H1 (cell line): ENCODE measurements around the gene DGKZ. TPM values are rescaled to one million over a fixed set of nuclear protein-coding genes. Genes with fewer than 3 reads are reported as not detected.

Experiments
- CHD7 ChIP-seq: fragments of 300-600 bp; sonication (generic); IDR thresholded peaks from 2 replicates; pipeline ENCODE4 v1.7.1; 2012; ENCODE audit warnings: low read length, moderate library complexity, mild to moderate bottlenecking, inconsistent platforms; ENCODE audit not compliant: insufficient replicate concordance
- EZH2 ChIP-seq: fragments of 200-600 bp; sonication (generic); IDR thresholded peaks from 2 replicates; pipeline ENCODE4 v1.7.1; 2012; ENCODE audit warnings: low read depth, mild to moderate bottlenecking, moderate library complexity, low read length, inconsistent platforms; ENCODE audit not compliant: severe bottlenecking
- KDM4A ChIP-seq: IDR thresholded peaks from one replicate; pipeline ENCODE4 v1.7.1; 2012; ENCODE audit warnings: low read depth, mild to moderate bottlenecking, moderate library complexity, low read length, inconsistent platforms; ENCODE audit not compliant: severe bottlenecking
- MAFK ChIP-seq: IDR thresholded peaks from 2 replicates; pipeline ENCODE4 v1.6.1; 2012; ENCODE audit warnings: low read depth, mild to moderate bottlenecking, improper control_type of control experiment, low read length
- PHF8 ChIP-seq: fragments of 200-600 bp; sonication (generic); conservative IDR thresholded peaks from 2 replicates; pipeline ENCODE4 v1.7.1; 2012; ENCODE audit warnings: low read depth, mild to moderate bottlenecking, inconsistent platforms, low read length, moderate library complexity
- TCF12 ChIP-seq: IDR thresholded peaks from 2 replicates; pipeline ENCODE4 v1.6.1; 2011; ENCODE audit warnings: low read depth, mild to moderate bottlenecking, low read length
- polyA plus RNA-seq, 7 experiments: library from polyadenylated mRNA; depleted of rRNA in 3 of 7; stranded (reverse) in 5 of 7; unstranded in 2 of 7; fragments of >200 nt in 5 of 7; fragments of 200-250 nt in 2 of 7; gene quantifications; 1 replicate in 5 of 7; 2 replicates in 1 of 7; 4 replicates in 1 of 7; pipeline versions ENCODE4 v1.2.1 to v1.2.3, GENCODE V29; 2011 to 2013; ENCODE audit warnings: missing spikeins in 2 of 7, mixed read lengths in 2 of 7
- total RNA-seq: library from RNA; stranded (reverse); fragmentation: NEBNext Ultra II Directional; extraction: Animal tissue kit (Norgen Biotek cat#: 25700); gene quantifications from 2 replicates; pipeline ENCODE4 v1.2.1, GENCODE V29; 2021

The DGKZ gene
- total and polyA plus RNA-seq, 2 of the 8 experiments (the other 6 are each of a cell fraction or from before 2014, with no cell fraction given), result 84.4 to 184 TPM

- TF ChIP-seq EZH2 (no peak), PHF8 (no peak), TCF12 (no peak), MAFK (no peak), CHD7 (no peak), KDM4A (no peak)
Measured at GRCh38 chr11:46304605-46305179, 42.6 kb upstream of the DGKZ start (continued).
